ENCODE data around the gene NOB1. TPM values are rescaled to one million over a fixed set of nuclear protein-coding genes. Genes with fewer than 3 reads are reported as not detected.

The NOB1 gene
- total and polyA plus RNA-seq, 2 of the 4 experiments (the other 2 are of a cell fraction), result 47.0 to 58.1 TPM

- WGBS, 2 experiments (ENCODE audit: extremely low coverage in 2 of 2, insufficient read length in 1 of 2), result no CpG with 5 or more reads among the region's 4 CpGs
- Histone ChIP-seq H3K14ac (replicated peaks; ENCODE audit: low read depth, low read length) (no peak overlapping the region), H3K4ac (ENCODE audit: low read depth, low read length) (no peak overlapping the region), H3K4me2 (ENCODE audit: low read depth, low read length) (no peak overlapping the region), H3K27me3 (ENCODE audit: control insufficient read depth, insufficient read depth, low read length) (no peaks in the 10 kb centered on the region), H2AK9ac (replicated peaks; ENCODE audit: low read depth, low read length, poor library complexity) (no peak overlapping the region), H3K9ac (ENCODE audit: low read depth, low read length) (no peak overlapping the region), H4K91ac (ENCODE audit: insufficient read depth, low read depth, low read length) (no peak overlapping the region), H3K4me3 (ENCODE audit: insufficient read depth, low read depth, low read length) (no peak overlapping the region), H2AK5ac (ENCODE audit: low read depth, low read length) (no peak overlapping the region), H3K4me1 (ENCODE audit: control insufficient read depth, insufficient read depth, low read length) (no peaks in the 10 kb centered on the region), H2BK5ac (ENCODE audit: low read depth, low read length, poor library complexity, severe bottlenecking) (no peak overlapping the region), H4K5ac (ENCODE audit: low read depth, low read length) (no peak overlapping the region), H3K79me1 (ENCODE audit: low read depth in 1 of 2, low read length in 2 of 2) (peaks cover 6 to 8% of the 10 kb centered on the region in 2 experiments; a peak in 1 of 4 replicates), H3K36me3 (ENCODE audit: control insufficient read depth, insufficient read depth, low read length) (no peaks in the 10 kb centered on the region), H2BK120ac (ENCODE audit: low read depth, low read length) (no peak overlapping the region), H2AFZ (replicated peaks; ENCODE audit: low read length, poor library complexity) (no peak overlapping the region), H3K9me1 (ENCODE audit: insufficient read depth, low read length) (peaks cover 4% of the 10 kb centered on the region; the same call in 1 of the 2 replicates), H3K27ac (ENCODE audit: insufficient read depth, low read length) (no peak overlapping the region), H4K20me1 (ENCODE audit: insufficient read depth, low read length) (no peaks in the 10 kb centered on the region), H2BK20ac (ENCODE audit: low read depth, low read length) (no peak overlapping the region), H3K56ac (ENCODE audit: extremely low read depth, insufficient read depth, low read length) (no peak overlapping the region), H3K18ac (ENCODE audit: low read depth, low read length) (no peak overlapping the region), H2BK15ac (ENCODE audit: low read depth, low read length) (no peak overlapping the region), H3K23ac (ENCODE audit: low read depth, low read length) (no peak overlapping the region), H3K9me3 (ENCODE audit: control insufficient read depth, insufficient read depth, low read length) (no peaks in the 10 kb centered on the region), H4K8ac (ENCODE audit: low read depth in 2 of 2, low read length in 2 of 2) (no peak overlapping the region)
- TF ChIP-seq BHLHE40 (IDR thresholded peaks at IDR 0.05; ENCODE audit: low read depth, low read length), result no peak
- TF ChIP-seq RCOR1 (IDR thresholded peaks at IDR 0.05; ENCODE audit: insufficient replicate concordance, low read length), result no peak
- TF ChIP-seq CTCF (conservative IDR thresholded peaks at IDR 0.05; ENCODE audit: low read depth, low read length), result no peak
- TF ChIP-seq USF2 (IDR thresholded peaks at IDR 0.05; ENCODE audit: low read depth, low read length), result no peak
- TF ChIP-seq MAFK (IDR thresholded peaks at IDR 0.05; ENCODE audit: low read depth, low read length), result no peak
- TF ChIP-seq RFX5 (IDR thresholded peaks at IDR 0.05; ENCODE audit: low read depth, low read length), result no peak
- no peak for TF ChIP-seq POLR2A (IDR thresholded peaks at IDR 0.05; ENCODE audit: low read depth, low read length)
- no peak for TF ChIP-seq FOS (IDR thresholded peaks at IDR 0.05; ENCODE audit: low read depth, low read length)
- no peak for TF ChIP-seq RAD21 (IDR thresholded peaks at IDR 0.05; ENCODE audit: low read length)
- TF ChIP-seq ELK1 (IDR thresholded peaks at IDR 0.05; ENCODE audit: borderline replicate concordance, low read depth, low read length), result no peak
- TF ChIP-seq NFE2L2 (IDR thresholded peaks at IDR 0.05; ENCODE audit: low read depth, low read length), result no peak
- TF ChIP-seq MXI1 (IDR thresholded peaks at IDR 0.05; ENCODE audit: borderline replicate concordance, low read depth, low read length), result no peak
- no peak for TF ChIP-seq CHD1 (IDR thresholded peaks at IDR 0.05; ENCODE audit: low read depth, low read length)
- TF ChIP-seq MAZ (IDR thresholded peaks at IDR 0.05; ENCODE audit: borderline replicate concordance, low read depth, low read length), result no peak
- TF ChIP-seq SMC3 (IDR thresholded peaks at IDR 0.05; ENCODE audit: low read depth, low read length), result no peak
- TF ChIP-seq CEBPB (IDR thresholded peaks at IDR 0.05; ENCODE audit: low read depth, low read length), result no peak
- DNase-seq (no peak), ATAC-seq (ENCODE audit: low read depth) (no peak)
- no TSS peak for BruUV-seq (replicated peaks)
- in situ Hi-C loops (cut with MboI; ENCODE audit: low sequenced_read_pairs) (no loop called here), intact Hi-C loops (cut with micrococcal nuclease) (no loop called here), dilution Hi-C loops (cut with HindIII; ENCODE audit: low sequenced_read_pairs, unreplicated experiment) (no loop called here)
- CTCF ChIA-PET, result no interaction called here
- POLR2A ChIA-PET (ENCODE audit: unreplicated experiment), result no interaction called here
These were observed 38.8 kb upstream of the NOB1 start for GRCh38 chr16:69793526-69793925.

Measured in IMR-90 (cell line).